ENCODE results near the gene NEMP1. TPM values are rescaled to one million over a fixed set of nuclear protein-coding genes. Genes with fewer than 3 reads are reported as not detected.

NEMP1 gene
- total RNA-seq, 1 donor = 25.0 TPM

- DNase-seq (ENCODE audit: low read depth) = no peak
- TF ChIP-seq, protein P1, sequence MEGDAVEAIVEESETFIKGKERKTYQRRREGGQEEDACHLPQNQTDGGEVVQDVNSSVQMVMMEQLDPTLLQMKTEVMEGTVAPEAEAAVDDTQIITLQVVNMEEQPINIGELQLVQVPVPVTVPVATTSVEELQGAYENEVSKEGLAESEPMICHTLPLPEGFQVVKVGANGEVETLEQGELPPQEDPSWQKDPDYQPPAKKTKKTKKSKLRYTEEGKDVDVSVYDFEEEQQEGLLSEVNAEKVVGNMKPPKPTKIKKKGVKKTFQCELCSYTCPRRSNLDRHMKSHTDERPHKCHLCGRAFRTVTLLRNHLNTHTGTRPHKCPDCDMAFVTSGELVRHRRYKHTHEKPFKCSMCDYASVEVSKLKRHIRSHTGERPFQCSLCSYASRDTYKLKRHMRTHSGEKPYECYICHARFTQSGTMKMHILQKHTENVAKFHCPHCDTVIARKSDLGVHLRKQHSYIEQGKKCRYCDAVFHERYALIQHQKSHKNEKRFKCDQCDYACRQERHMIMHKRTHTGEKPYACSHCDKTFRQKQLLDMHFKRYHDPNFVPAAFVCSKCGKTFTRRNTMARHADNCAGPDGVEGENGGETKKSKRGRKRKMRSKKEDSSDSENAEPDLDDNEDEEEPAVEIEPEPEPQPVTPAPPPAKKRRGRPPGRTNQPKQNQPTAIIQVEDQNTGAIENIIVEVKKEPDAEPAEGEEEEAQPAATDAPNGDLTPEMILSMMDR (IDR thresholded peaks at IDR 0.05; ENCODE audit: insufficient read depth, low read length) = no peak
These were observed 39.4 kb downstream of the NEMP1 start for GRCh38 chr12:57039016-57039798.

DNA sequence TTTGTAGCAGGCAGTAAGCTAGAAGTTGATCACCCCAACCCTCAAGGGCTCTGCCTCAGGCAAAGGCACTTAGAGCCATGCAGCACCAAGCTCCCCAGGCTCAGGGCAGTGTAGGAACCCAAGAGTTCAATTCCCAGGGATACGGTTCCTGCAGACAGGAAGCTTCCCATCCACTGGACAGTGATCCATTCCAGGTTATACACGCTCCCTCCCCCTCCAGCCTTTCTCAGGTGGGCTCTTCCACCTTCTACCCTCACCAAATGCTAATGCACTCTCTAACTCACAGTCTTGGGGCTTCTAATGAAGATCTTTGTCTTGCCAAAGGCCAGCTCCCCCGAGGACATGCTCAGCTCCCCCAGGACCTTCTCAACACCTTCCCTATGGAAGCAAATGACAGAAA lies 41.3 kb downstream of the NEMP1 start:
- TF ChIP-seq, protein P1 (IDR thresholded peaks at IDR 0.05; ENCODE audit: insufficient read depth, low read length) = no peak
- DNase-seq (ENCODE audit: low read depth) = no peak

More at GRCh38 chr12:57039016-57039798, 39.4 kb downstream of the NEMP1 start:
- no peak overlapping the region for H3K4me3 ChIP-seq (ENCODE audit: low read depth, low read length)

DNA sequence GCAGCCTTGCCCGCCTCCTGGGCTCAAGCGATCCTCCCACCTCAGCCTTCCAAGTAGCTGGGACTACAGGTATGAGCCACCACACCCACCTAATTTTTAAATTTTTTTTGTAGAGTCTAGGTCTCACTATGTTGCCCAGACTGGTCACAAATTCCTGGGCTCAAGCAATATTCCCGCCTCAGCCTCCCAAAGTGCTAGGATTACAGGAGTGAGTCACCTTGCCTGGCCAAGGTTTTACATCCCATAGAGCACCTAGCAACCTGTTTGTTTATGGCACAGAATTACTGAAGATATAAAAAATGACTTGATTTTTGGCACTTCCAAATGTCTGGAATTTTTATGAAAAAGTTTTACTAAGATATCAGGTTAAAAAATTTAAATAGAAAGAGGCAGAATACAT lies 45.2 kb downstream of the NEMP1 start:
- TF ChIP-seq, protein P1 (IDR thresholded peaks at IDR 0.05; ENCODE audit: insufficient read depth, low read length) = no peak
- H3K4me3 ChIP-seq (ENCODE audit: low read depth, low read length) = no peak overlapping the region
- DNase-seq (ENCODE audit: low read depth) = no peak

More for the DNA sequence above, 41.3 kb downstream of the NEMP1 start:
- H3K4me3 ChIP-seq (ENCODE audit: low read depth, low read length) = no peak overlapping the region

DNA sequence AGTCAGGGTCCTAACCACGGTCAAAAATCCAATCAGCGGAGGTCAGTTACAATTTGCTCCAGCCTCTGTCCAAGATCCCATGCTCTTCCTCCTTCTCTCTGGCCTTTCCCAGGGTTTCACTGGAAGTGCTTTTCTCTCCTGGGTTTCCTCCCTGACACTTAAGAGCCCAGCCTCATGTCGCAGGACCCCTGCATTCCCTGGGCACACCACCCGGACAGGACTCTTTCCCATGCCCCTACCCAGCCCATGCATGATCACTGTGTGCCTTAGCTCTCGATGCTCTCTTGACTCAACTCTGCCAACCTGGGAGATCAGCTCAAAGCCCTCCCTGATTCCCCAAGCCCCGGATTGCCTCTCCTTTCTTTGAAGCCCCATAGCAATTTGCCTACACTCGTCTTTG lies 46.8 kb downstream of the NEMP1 start:
- no peak for DNase-seq (ENCODE audit: low read depth)
- TF ChIP-seq, protein P1 (IDR thresholded peaks at IDR 0.05; ENCODE audit: insufficient read depth, low read length) = no peak
- H3K4me3 ChIP-seq (ENCODE audit: low read depth, low read length) = no peak overlapping the region

GRCh38 chr12:57031138-57031725 lies 47.4 kb downstream of the NEMP1 start:
- H3K4me3 ChIP-seq (ENCODE audit: low read depth, low read length) = no peak overlapping the region
- no peak for DNase-seq (ENCODE audit: low read depth)
- TF ChIP-seq, protein P1 (IDR thresholded peaks at IDR 0.05; ENCODE audit: insufficient read depth, low read length) = no peak

DNA sequence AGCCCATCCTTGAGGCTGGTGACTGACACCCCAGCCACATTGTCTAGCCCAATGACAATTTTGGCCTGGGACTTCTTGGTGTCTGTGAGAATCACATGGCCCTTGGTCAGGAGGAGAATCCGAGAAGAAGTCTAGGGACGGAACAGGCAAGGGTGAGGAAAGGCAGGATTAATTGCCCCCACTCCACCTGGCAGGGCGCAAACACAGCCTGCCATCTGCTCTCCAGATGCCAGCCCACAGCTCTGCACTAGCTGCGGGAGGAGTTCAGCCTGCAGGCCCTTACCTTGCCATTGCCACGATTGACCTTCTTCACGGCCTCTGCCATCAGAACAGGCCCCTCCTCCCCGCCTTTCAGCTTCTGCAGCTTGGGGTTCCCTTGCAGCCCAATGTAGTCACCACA lies 49.1 kb downstream of the NEMP1 start:
- no peak overlapping the region for H3K4me3 ChIP-seq (ENCODE audit: low read depth, low read length)
- no peak for DNase-seq (ENCODE audit: low read depth)
- TF ChIP-seq, protein P1 (IDR thresholded peaks at IDR 0.05; ENCODE audit: insufficient read depth, low read length) = no peak

Data from fibroblast of the aortic adventitia (primary cell).